HUES64 (cell line): ENCODE measurements around the gene HSPBAP1. TPM values are rescaled to one million over a fixed set of nuclear protein-coding genes. Genes with fewer than 3 reads are reported as not detected.

Source experiments
- H3K27ac ChIP-seq: 2 replicates; pipeline ENCODE4 v1.7.0; 2013; ENCODE audit warnings: low read depth, low read length, inconsistent platforms
- H3K27me3 ChIP-seq: 2 replicates; pipeline ENCODE4 v1.6.1; 2013; ENCODE audit warnings: mild to moderate bottlenecking, low read length; ENCODE audit not compliant: insufficient read depth
- H3K36me3 ChIP-seq: 2 replicates; pipeline ENCODE4 v1.6.1; 2013; ENCODE audit warnings: mild to moderate bottlenecking, low read length; ENCODE audit not compliant: insufficient read depth
- H3K4me1 ChIP-seq: 2 replicates; pipeline ENCODE4 v1.6.1; 2013; ENCODE audit warnings: mild to moderate bottlenecking, low read length, moderate library complexity; ENCODE audit not compliant: insufficient read depth
- H3K4me3 ChIP-seq: 2 replicates; pipeline ENCODE4 v1.5.1; 2013; ENCODE audit warnings: mild to moderate bottlenecking, low read length, moderate library complexity
- H3K9ac ChIP-seq: 2 replicates; pipeline ENCODE4 v1.6.1; 2013; ENCODE audit warnings: mild to moderate bottlenecking, low read depth, low read length
- H3K9me3 ChIP-seq: 2 replicates; pipeline ENCODE4 v1.6.1; 2013; ENCODE audit warnings: low read depth, low read length; ENCODE audit not compliant: insufficient read depth
- WGBS: fragments of 150-250, 120-280 bp; methylation state at CpG from one replicate; pipeline ENCODE4 v1.1.7; 2013; ENCODE audit warnings: missing lambda C conversion rate; 5-methylcytosine and 5-hydroxymethylcytosine counted together
- polyA plus RNA-seq, 2 experiments: library from polyadenylated mRNA; stranded (reverse); fragments of 50-300 nt; gene quantifications; one replicate each; pipeline ENCODE4 v1.2.3, GENCODE V29; 2013

Gene HSPBAP1, protein sequence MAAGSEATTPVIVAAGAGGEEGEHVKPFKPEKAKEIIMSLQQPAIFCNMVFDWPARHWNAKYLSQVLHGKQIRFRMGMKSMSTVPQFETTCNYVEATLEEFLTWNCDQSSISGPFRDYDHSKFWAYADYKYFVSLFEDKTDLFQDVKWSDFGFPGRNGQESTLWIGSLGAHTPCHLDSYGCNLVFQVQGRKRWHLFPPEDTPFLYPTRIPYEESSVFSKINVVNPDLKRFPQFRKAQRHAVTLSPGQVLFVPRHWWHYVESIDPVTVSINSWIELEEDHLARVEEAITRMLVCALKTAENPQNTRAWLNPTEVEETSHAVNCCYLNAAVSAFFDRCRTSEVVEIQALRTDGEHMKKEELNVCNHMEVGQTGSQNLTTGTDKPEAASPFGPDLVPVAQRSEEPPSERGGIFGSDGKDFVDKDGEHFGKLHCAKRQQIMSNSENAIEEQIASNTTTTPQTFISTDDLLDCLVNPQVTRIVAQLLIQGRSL
- polyA plus RNA-seq (2013, experiment 1 of 2) = 7.0 TPM
- polyA plus RNA-seq (2013, experiment 2 of 2) = 7.1 TPM

GRCh38 chr3:122793568-122794416, at the start of gene HSPBAP1:
Gene HSPBAP1, minus strand, starts transcription at chr3:122793831. Its CDS starts 151 bp downstream, at chr3:122793680.
- peaks cover 10% of the 10 kb centered on the region; the same call in 1 of the 2 replicates for H3K4me1 ChIP-seq
- H3K9ac ChIP-seq = peak within 1 kb of the TSS; percentile 79
- under 1% methylated on average over 46 of the region's 46 CpGs for WGBS
- peak within 1 kb of the TSS; percentile 68 for H3K4me3 ChIP-seq
- no peaks in the 10 kb centered on the region for H3K36me3 ChIP-seq
- H3K27me3 ChIP-seq = peaks cover 13% of the 10 kb centered on the region
- H3K27ac ChIP-seq = peak within 1 kb of the TSS; percentile 83; the same call in 1 of the 2 replicates
- H3K9me3 ChIP-seq = no peaks in the 10 kb centered on the region

DNA sequence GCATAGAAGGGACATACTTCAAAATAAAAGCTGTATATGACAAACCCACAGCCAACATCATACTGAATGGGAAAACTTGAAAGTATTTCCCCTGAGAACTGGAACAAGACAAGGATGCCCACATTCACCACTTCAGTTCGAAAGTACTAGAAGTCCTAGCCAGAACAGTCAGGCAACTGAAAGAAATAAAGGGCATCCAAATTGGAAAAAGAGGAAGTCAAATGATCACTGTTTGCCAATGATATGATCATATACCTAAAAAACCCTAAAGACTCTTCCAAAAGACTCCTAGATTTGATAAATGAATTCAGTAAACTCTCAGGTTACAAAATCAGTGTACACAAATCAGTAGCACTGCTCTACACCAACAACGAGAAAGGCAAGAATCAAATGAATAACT, 42.0 kb upstream of the HSPBAP1 start:
- Histone ChIP-seq H3K27ac (no peak overlapping the region), H3K4me1 (no peaks in the 10 kb centered on the region)
- 92% methylated on average over 2 of the region's 2 CpGs for WGBS

GRCh38 chr3:122828281-122828680, 34.6 kb upstream of the HSPBAP1 start:
- H3K27ac ChIP-seq = no peak overlapping the region
- H3K36me3 ChIP-seq = 0 out of 2 replicates have a peak, but pooled peaks cover 2% of the 10 kb centered on the region
- no peak overlapping the region for H3K9ac ChIP-seq
- H3K4me1 ChIP-seq = no peaks in the 10 kb centered on the region
- no peak overlapping the region for H3K4me3 ChIP-seq
- WGBS = 90% methylated on average over 4 of the region's 4 CpGs
- no peaks in the 10 kb centered on the region for H3K9me3 ChIP-seq
- H3K27me3 ChIP-seq = no peaks in the 10 kb centered on the region

More for the DNA sequence above, 42.0 kb upstream of the HSPBAP1 start:
- H3K4me3 ChIP-seq = no peak overlapping the region
- peaks cover 9% of the 10 kb centered on the region; the same call in 1 of the 2 replicates for H3K36me3 ChIP-seq
- no peak overlapping the region for H3K9ac ChIP-seq
- H3K9me3 ChIP-seq = no peaks in the 10 kb centered on the region
- no peaks in the 10 kb centered on the region for H3K27me3 ChIP-seq

DNA sequence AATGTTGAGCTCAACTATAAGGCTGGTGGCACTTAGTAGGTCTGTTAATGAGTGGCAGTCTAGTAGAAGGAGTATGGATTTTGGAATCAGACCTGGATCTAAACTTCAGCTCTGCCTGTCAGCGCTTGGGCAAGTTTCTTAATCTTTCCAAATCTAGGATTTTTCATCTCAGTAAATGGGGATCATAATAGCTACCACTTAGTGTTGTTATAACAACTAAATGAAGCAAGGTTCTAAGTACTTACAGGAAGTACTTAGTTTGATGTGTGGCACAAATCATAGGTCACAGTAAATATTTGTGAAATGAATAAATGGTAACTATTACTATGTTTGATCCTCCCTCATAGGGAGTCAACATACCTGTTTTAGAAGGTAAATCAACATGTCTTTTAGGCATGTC, 32.6 kb upstream of the HSPBAP1 start:
- Histone ChIP-seq H3K36me3 (no peaks in the 10 kb centered on the region), H3K9me3 (no peaks in the 10 kb centered on the region), H3K4me3 (no peak overlapping the region), H3K9ac (no peak overlapping the region), H3K4me1 (no peaks in the 10 kb centered on the region), H3K27ac (no peak overlapping the region), H3K27me3 (no peaks in the 10 kb centered on the region)
- WGBS = 100% methylated on average over 1 of the region's 1 CpG

DNA sequence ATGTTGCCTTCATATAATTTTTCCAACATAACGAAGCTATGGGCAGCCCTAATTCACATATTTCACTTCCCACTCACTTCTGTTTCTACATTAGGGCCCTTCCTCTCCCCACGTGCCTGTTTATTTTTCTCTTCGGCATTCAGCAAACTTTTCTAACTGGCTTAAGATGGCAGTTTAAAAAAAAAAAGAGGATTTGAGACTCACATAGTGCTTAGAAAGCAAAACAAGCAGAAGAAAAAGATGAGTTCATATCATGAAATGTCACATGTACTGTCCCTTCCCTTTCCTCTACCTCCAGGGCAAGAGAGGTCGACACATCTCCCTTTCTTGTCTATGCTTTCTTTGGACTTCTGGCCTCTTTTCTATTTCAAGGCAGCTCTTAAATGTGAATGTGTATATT, 31.8 kb upstream of the HSPBAP1 start:
- WGBS = 94% methylated on average over 4 of the region's 4 CpGs
- Histone ChIP-seq H3K27ac (no peak overlapping the region), H3K9me3 (no peaks in the 10 kb centered on the region), H3K27me3 (no peaks in the 10 kb centered on the region), H3K36me3 (no peaks in the 10 kb centered on the region), H3K4me3 (no peak overlapping the region), H3K9ac (no peak overlapping the region), H3K4me1 (no peaks in the 10 kb centered on the region)

DNA sequence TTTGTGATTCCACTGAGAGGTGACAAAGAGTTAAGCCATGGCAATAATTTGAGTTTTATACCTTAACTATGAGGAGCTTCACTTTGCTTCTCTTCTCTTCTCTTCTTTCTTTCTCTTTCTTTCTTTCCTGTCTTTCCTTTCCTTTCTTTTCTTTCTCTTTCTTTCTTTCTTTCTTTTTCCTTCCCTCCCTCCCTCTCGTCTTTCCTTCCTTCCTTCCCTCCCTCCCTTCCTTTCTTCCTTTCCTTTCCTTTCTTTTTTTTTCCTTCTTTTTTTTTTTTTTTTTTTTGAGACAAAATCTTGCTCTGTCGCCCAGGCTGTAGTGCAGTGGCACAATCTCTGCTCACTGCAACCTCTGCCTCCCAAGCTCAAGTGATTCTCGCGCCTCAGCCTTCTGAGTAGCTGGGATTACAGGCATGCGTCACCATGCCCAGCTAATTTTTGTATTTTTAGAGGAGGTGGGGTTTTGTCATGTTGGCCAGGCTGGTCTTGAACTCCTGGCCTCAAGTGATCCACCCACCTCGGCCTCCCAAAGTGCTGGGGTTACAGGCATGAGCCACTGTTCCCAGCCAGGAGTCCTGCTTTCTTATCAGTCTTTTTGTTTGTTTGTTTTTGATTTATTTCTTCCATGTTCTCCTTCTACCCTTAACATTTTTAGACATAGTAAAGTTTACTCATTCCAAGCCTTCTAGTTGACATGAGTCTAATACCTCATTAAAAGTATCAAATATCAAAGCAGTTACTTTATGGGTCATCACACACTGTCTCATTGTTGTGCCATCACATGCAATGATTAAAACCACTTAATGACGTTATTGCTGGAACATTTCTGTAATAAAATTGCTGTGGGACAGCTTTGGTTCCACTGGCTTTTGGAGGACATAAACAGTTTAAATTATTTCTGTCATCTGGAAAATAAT, 31.1 kb upstream of the HSPBAP1 start:
- H3K27me3 ChIP-seq = no peaks in the 10 kb centered on the region
- no peaks in the 10 kb centered on the region for H3K4me1 ChIP-seq
- H3K36me3 ChIP-seq = no peaks in the 10 kb centered on the region
- 87% methylated on average over 7 of the region's 7 CpGs for WGBS
- no peaks in the 10 kb centered on the region for H3K9me3 ChIP-seq
- no peak overlapping the region for H3K27ac ChIP-seq
- no peak overlapping the region for H3K4me3 ChIP-seq
- no peak overlapping the region for H3K9ac ChIP-seq

GRCh38 chr3:122816587-122816986, 23.0 kb upstream of the HSPBAP1 start:
- WGBS = 90% methylated on average over 2 of the region's 2 CpGs
- no peaks in the 10 kb centered on the region for H3K4me1 ChIP-seq
- H3K4me3 ChIP-seq = no peak overlapping the region
- H3K27me3 ChIP-seq = no peaks in the 10 kb centered on the region
- no peaks in the 10 kb centered on the region for H3K36me3 ChIP-seq
- no peak overlapping the region for H3K27ac ChIP-seq
- H3K9ac ChIP-seq = no peak overlapping the region
- H3K9me3 ChIP-seq = no peaks in the 10 kb centered on the region

DNA sequence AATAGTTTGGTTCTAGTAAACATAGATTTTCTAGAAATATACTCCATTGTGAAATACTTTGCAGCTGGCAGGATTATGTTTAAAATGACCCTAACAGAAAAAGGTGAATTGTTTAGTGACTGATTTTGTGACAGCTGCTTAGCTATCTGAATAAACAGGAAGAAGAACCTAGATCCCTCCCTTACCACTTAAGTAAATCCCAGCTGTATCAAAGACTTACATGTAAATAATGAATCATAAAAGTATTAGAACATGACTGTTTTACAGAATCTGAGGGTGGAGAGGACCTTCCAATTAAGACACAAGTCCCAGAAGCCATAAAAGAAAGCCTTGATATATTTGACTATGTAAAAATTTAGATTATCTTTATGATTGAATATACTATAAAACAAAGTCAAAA, 17.1 kb upstream of the HSPBAP1 start:
- H3K36me3 ChIP-seq = 0 out of 2 replicates have a peak, but pooled peaks cover 4% of the 10 kb centered on the region
- no peak overlapping the region for H3K9ac ChIP-seq
- H3K27me3 ChIP-seq = no peaks in the 10 kb centered on the region
- no peak overlapping the region for H3K27ac ChIP-seq
- H3K9me3 ChIP-seq = no peaks in the 10 kb centered on the region
- H3K4me1 ChIP-seq = no peaks in the 10 kb centered on the region
- H3K4me3 ChIP-seq = no peak overlapping the region

DNA sequence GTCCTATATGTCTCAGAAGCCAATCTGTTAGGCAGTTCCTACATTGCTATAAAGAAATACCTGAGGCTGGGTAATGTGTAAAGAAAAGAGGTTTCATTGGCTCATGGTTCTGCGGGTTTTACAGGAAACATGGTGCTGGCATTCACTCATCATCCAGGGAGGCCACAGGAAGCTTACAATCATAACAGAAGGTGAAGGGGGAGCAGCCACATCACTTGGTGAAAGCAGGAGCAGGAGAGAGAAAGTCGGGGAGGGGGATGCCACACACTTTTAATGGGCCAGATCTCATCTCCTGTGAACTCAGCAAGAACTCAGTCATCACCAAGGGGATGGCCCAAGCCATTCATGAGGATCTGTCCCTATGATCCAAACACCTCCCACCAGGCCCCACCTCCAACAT, 10.3 kb upstream of the HSPBAP1 start:
- H3K9ac ChIP-seq = no peak overlapping the region
- no peaks in the 10 kb centered on the region for H3K9me3 ChIP-seq
- H3K4me1 ChIP-seq = no peaks in the 10 kb centered on the region
- H3K27ac ChIP-seq = no peak overlapping the region
- 94% methylated on average over 2 of the region's 2 CpGs for WGBS
- no peaks in the 10 kb centered on the region for H3K27me3 ChIP-seq
- no peak overlapping the region for H3K4me3 ChIP-seq
- 0 out of 2 replicates have a peak, but pooled peaks cover 4% of the 10 kb centered on the region for H3K36me3 ChIP-seq

- no peak overlapping the region for H3K9ac ChIP-seq
- no peaks in the 10 kb centered on the region for H3K36me3 ChIP-seq
- H3K9me3 ChIP-seq = no peaks in the 10 kb centered on the region
- H3K27ac ChIP-seq = no peak overlapping the region
- no peak overlapping the region for H3K4me3 ChIP-seq
- no peaks in the 10 kb centered on the region for H3K4me1 ChIP-seq
- WGBS = 100% methylated on average over 1 of the region's 1 CpG
- H3K27me3 ChIP-seq = no peaks in the 10 kb centered on the region
Measured at GRCh38 chr3:122802323-122802722, 8.7 kb upstream of the HSPBAP1 start.
